Panc1 (cell line): Measurements from ENCODE around the gene LPP. TPM values are rescaled to one million over a fixed set of nuclear protein-coding genes. Genes with fewer than 3 reads are reported as not detected.

ENCODE experiments used
- ATAC-seq: fragments of 200-7000 bp; cut with Tn5 transposase; 2 replicates; pipeline ENCODE4 v1.9.1; 2020; ENCODE audit warnings: mild to moderate bottlenecking, moderate library complexity
- BruUV-seq: library from RNA; stranded (reverse); fragments of 400-500 nt; replicated peaks from 2 replicates; lab custom pipeline; 2021; lab: Mats Ljungman, UMichigan
- CTCF ChIA-PET: fragments of 300-600 bp; sonication (Branson Sonifier 250); formaldehyde crosslinking; loops from one replicate; lab custom pipeline; 2022; ENCODE audit warnings: antibody characterized with exemption; lab: Charles Lee
- POLR2A ChIA-PET: fragments of 300-600 bp; sonication (Branson Sonifier 250); formaldehyde crosslinking; loops from one replicate; lab custom pipeline; 2022; ENCODE audit warnings: antibody characterized with exemption; lab: Charles Lee
- DNase-seq: peaks from one replicate; pipeline ENCODE4 v3.0.0-alpha.2; 2010; ENCODE audit warnings: low read depth, low spot score
- H3K27ac ChIP-seq: 2 replicates; pipeline ENCODE4 v1.5.1; 2011; ENCODE audit warnings: mild to moderate bottlenecking, low read length, inconsistent platforms
- H3K27me3 ChIP-seq: fragments of 200-500 bp; sonication (Bioruptor generic); 2 replicates; pipeline ENCODE4 v1.6.0; 2014; ENCODE audit warnings: low read length, inconsistent platforms; ENCODE audit not compliant: control insufficient read depth, insufficient read depth
- H3K36me3 ChIP-seq: fragments of 200-500 bp; sonication (Bioruptor generic); 2 replicates; pipeline ENCODE4 v1.5.1; 2014; ENCODE audit warnings: inconsistent platforms, mild to moderate bottlenecking, low read length, moderate library complexity; ENCODE audit not compliant: control insufficient read depth, insufficient read depth
- H3K4me1 ChIP-seq: 2 replicates; pipeline ENCODE4 v1.5.1; 2011; ENCODE audit warnings: inconsistent platforms, mild to moderate bottlenecking, low read length, moderate library complexity; ENCODE audit not compliant: control insufficient read depth, insufficient read depth
- H3K4me3 ChIP-seq, 2 experiments: 2 replicates each; pipeline ENCODE4 v1.5.1; 2011 to 2012; ENCODE audit warnings: low read depth in 2 of 2, low read length in 2 of 2, mild to moderate bottlenecking in 2 of 2, inconsistent platforms in 1 of 2, moderate library complexity in 1 of 2
- H3K9me3 ChIP-seq: fragments of 200-500 bp; sonication (Bioruptor generic); 2 replicates; pipeline ENCODE4 v1.5.1; 2014; ENCODE audit warnings: low read depth, mild to moderate bottlenecking, inconsistent platforms, low read length, moderate library complexity; ENCODE audit not compliant: control insufficient read depth, insufficient read depth
- CTCF ChIP-seq: fragments of 450-650 bp; IDR thresholded peaks from 2 replicates; pipeline ENCODE4 v1.5.1; 2017; ENCODE audit warnings: mild to moderate bottlenecking
- POLR2AphosphoS5 ChIP-seq: IDR thresholded peaks from 2 replicates; pipeline ENCODE4 v1.6.1; 2012; ENCODE audit warnings: mild to moderate bottlenecking, low read depth, low read length, moderate library complexity
- SIN3A ChIP-seq: IDR thresholded peaks from 2 replicates; pipeline ENCODE4 v1.6.1; 2012; ENCODE audit warnings: low read depth, mild to moderate bottlenecking, low read length, moderate library complexity, borderline replicate concordance; ENCODE audit not compliant: insufficient read depth
- TCF7L2 ChIP-seq: IDR thresholded peaks from 2 replicates; pipeline ENCODE4 v1.6.1; 2011; ENCODE audit warnings: mild to moderate bottlenecking, low read depth, low read length, inconsistent platforms
- in situ Hi-C: cut with HindIII; loops from 2 replicates; pipeline ENCODE4 v1.10.0; 2016; ENCODE audit warnings: low sequenced_read_pairs, low pct_unique_long_range_greater_than_20kb
- intact Hi-C: fragments of 100-400 bp; cut with micrococcal nuclease; formaldehyde crosslinking; loops from one replicate; pipeline ENCODE4 v1.10.0; 2022; ENCODE audit not compliant: unreplicated experiment
- total RNA-seq: library from RNA; stranded (reverse); gene quantifications from one replicate; pipeline ENCODE4 v1.2.1, GENCODE V29; 2021; ENCODE audit not compliant: unreplicated experiment
- TF ChIP-seq, protein P1 (sequence below), 2 experiments: IDR thresholded peaks; 2 replicates each; pipeline ENCODE4 v1.6.1; 2011 to 2012; ENCODE audit warnings: low read depth in 2 of 2, control low read depth in 1 of 2, low read length in 1 of 2, mild to moderate bottlenecking in 1 of 2, moderate library complexity in 1 of 2; ENCODE audit not compliant: insufficient read depth in 1 of 2

Gene LPP
- total RNA-seq, 1 experiment from 2014 or later: 90.0 TPM

GRCh38 chr3:188518416-188518815 lies 364.5 kb downstream of the LPP start:
- CTCF ChIA-PET: no interaction called here
- no peak for DNase-seq
- BruUV-seq: no TSS peak
- no peak for TF ChIP-seq POLR2AphosphoS5
- TF ChIP-seq SIN3A: no peak
- TF ChIP-seq, protein P1, sequence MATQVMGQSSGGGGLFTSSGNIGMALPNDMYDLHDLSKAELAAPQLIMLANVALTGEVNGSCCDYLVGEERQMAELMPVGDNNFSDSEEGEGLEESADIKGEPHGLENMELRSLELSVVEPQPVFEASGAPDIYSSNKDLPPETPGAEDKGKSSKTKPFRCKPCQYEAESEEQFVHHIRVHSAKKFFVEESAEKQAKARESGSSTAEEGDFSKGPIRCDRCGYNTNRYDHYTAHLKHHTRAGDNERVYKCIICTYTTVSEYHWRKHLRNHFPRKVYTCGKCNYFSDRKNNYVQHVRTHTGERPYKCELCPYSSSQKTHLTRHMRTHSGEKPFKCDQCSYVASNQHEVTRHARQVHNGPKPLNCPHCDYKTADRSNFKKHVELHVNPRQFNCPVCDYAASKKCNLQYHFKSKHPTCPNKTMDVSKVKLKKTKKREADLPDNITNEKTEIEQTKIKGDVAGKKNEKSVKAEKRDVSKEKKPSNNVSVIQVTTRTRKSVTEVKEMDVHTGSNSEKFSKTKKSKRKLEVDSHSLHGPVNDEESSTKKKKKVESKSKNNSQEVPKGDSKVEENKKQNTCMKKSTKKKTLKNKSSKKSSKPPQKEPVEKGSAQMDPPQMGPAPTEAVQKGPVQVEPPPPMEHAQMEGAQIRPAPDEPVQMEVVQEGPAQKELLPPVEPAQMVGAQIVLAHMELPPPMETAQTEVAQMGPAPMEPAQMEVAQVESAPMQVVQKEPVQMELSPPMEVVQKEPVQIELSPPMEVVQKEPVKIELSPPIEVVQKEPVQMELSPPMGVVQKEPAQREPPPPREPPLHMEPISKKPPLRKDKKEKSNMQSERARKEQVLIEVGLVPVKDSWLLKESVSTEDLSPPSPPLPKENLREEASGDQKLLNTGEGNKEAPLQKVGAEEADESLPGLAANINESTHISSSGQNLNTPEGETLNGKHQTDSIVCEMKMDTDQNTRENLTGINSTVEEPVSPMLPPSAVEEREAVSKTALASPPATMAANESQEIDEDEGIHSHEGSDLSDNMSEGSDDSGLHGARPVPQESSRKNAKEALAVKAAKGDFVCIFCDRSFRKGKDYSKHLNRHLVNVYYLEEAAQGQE (IDR thresholded peaks at IDR 0.05; ENCODE audit: insufficient read depth in 1 of 2, low read depth in 2 of 2, low read length in 1 of 2): no peak
- no peak for TF ChIP-seq CTCF
- TF ChIP-seq TCF7L2: no peak
- POLR2A ChIA-PET: no interaction called here
- Histone ChIP-seq H3K4me3 (no peak overlapping the region), H3K27ac (no peak overlapping the region), H3K4me1 (no peaks in the 10 kb centered on the region), H3K9me3 (no peaks in the 10 kb centered on the region), H3K27me3 (no peaks in the 10 kb centered on the region), H3K36me3 (no peaks in the 10 kb centered on the region)
- in situ Hi-C loops: no loop called here
- intact Hi-C loops: no loop called here
- ATAC-seq: no peak

DNA sequence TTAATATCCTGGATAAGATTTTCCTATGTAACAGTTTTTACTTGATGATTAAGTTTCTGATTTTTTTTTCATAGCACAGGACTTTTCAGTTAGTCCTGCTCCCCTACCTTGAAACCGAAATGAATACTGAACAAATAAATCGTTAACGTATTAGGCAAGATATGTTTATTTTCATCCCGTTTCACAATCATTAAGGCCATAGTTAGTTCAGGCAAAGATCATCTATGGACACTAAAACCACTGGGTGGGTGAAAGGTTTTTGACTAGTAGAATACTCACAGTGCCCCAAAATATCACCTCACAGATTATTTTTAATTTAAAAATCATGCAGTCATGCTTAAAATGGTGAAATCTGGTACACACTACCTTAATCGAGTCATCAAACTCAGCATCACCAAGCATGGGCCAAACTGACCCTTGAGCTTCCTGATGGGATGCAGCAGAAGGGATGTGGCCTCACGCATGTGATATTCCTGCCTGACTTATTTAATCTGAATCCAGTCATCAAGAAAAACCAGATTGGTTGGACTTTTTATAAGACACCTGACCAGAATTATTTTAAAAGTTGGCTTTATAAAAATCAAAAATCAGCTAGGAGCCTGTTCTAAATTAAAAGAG lies 365.0 kb downstream of the LPP start:
- H3K27me3 ChIP-seq: no peaks in the 10 kb centered on the region
- ATAC-seq (no peak), DNase-seq (no peak)
- CTCF ChIA-PET: no interaction called here
- in situ Hi-C loops (no loop called here), intact Hi-C loops (no loop called here)
- H3K4me1 ChIP-seq: no peaks in the 10 kb centered on the region
- H3K36me3 ChIP-seq: no peaks in the 10 kb centered on the region
- POLR2A ChIA-PET: no interaction called here
- BruUV-seq: no TSS peak
- TF ChIP-seq TCF7L2 (no peak), POLR2AphosphoS5 (no peak), SIN3A (no peak), CTCF (no peak)
- TF ChIP-seq, protein P1 (IDR thresholded peaks at IDR 0.05; ENCODE audit: insufficient read depth in 1 of 2, low read depth in 2 of 2, low read length in 1 of 2): no peak
- H3K4me3 ChIP-seq: no peak overlapping the region
- no peak overlapping the region for H3K27ac ChIP-seq
- H3K9me3 ChIP-seq: no peaks in the 10 kb centered on the region
